ENCODE data around the gene HP.

GRCh38 chr16:72104905-72105304 lies 50.6 kb downstream of the HP start:
- TF ChIP-seq CTCF (IDR thresholded peaks at IDR 0.05) (no peak), POLR2A (IDR thresholded peaks at IDR 0.05) (no peak)
